GM23338 (cell line): ENCODE data around the gene MPO. TPM values are rescaled to one million over a fixed set of nuclear protein-coding genes. Genes with fewer than 3 reads are reported as not detected.

Experiments used
- ATAC-seq: fragments of 200-7000 bp; cut with Tn5 transposase; 3 replicates; pipeline ENCODE4 v1.9.1; 2020
- DNase-seq: peaks from one replicate; pipeline ENCODE4 v3.0.0-alpha.2; 2015; ENCODE audit warnings: low spot score
- H2AFZ ChIP-seq: fragments of 200-600 bp; sonication (generic); 2 replicates; pipeline ENCODE4 v1.8.0; 2016; ENCODE audit warnings: antibody characterized with exemption, mild to moderate bottlenecking, moderate library complexity
- H3F3A ChIP-seq: fragments of 200-600 bp; sonication (generic); replicated peaks from 2 replicates; pipeline ENCODE4 v1.8.0; 2017; ENCODE audit warnings: antibody characterized with exemption, mixed run types, low read depth
- H3K27ac ChIP-seq: fragments of 200-600 bp; sonication (generic); 2 replicates; pipeline ENCODE4 v1.6.1; 2016; ENCODE audit warnings: low read depth
- H3K27me3 ChIP-seq: fragments of 200-600 bp; sonication (generic); 2 replicates; pipeline ENCODE4 v1.8.0; 2016; ENCODE audit warnings: mild to moderate bottlenecking, mixed run types, moderate library complexity; ENCODE audit not compliant: insufficient read depth
- H3K36me3 ChIP-seq: fragments of 200-600 bp; sonication (generic); 2 replicates; pipeline ENCODE4 v1.8.0; 2016; ENCODE audit warnings: mild to moderate bottlenecking; ENCODE audit not compliant: insufficient read depth
- H3K4me1 ChIP-seq: fragments of 200-600 bp; sonication (generic); 2 replicates; pipeline ENCODE4 v1.8.0; 2016; ENCODE audit warnings: mild to moderate bottlenecking, moderate library complexity; ENCODE audit not compliant: insufficient read depth
- H3K4me2 ChIP-seq: fragments of 200-600 bp; sonication (generic); 2 replicates; pipeline ENCODE4 v1.7.1; 2017; ENCODE audit warnings: mixed run types
- H3K4me3 ChIP-seq: fragments of 200-600 bp; sonication (generic); 2 replicates; pipeline ENCODE4 v1.6.1; 2016; ENCODE audit warnings: mixed run types
- H3K79me2 ChIP-seq: fragments of 200-600 bp; sonication (generic); replicated peaks from 2 replicates; pipeline ENCODE4 v1.8.0; 2017; ENCODE audit warnings: mild to moderate bottlenecking; ENCODE audit not compliant: insufficient read depth
- H3K9me2 ChIP-seq: fragments of 200-600 bp; sonication (generic); 2 replicates; pipeline ENCODE4 v1.8.0; 2017; ENCODE audit not compliant: insufficient read depth
- H4K20me1 ChIP-seq: fragments of 200-600 bp; sonication (generic); replicated peaks from 2 replicates; pipeline ENCODE4 v1.8.0; 2017; ENCODE audit warnings: mild to moderate bottlenecking; ENCODE audit not compliant: insufficient read depth
- H3K27ac Mint-ChIP-seq: 2 replicates; pipeline ENCODE4 v1.8.0; 2020; ENCODE audit warnings: inconsistent platforms, mild to moderate bottlenecking, moderate library complexity, mixed read lengths
- H3K27me3 Mint-ChIP-seq: 3 replicates; pipeline ENCODE4 v1.8.0; 2022; ENCODE audit warnings: low read depth, mild to moderate bottlenecking, moderate library complexity, mixed read lengths, inconsistent platforms; ENCODE audit not compliant: insufficient read depth, poor library complexity
- H3K36me3 Mint-ChIP-seq: 3 replicates; pipeline ENCODE4 v1.8.0; 2021; ENCODE audit warnings: low read depth, mild to moderate bottlenecking, inconsistent platforms, moderate library complexity, mixed read lengths
- H3K4me1 Mint-ChIP-seq: 3 replicates; pipeline ENCODE4 v1.8.0; 2020; ENCODE audit warnings: mild to moderate bottlenecking, inconsistent platforms, mixed read lengths
- H3K4me3 Mint-ChIP-seq: 3 replicates; pipeline ENCODE4 v1.8.0; 2021; ENCODE audit warnings: moderate library complexity, mild to moderate bottlenecking, inconsistent platforms, mixed read lengths
- H3K9me3 Mint-ChIP-seq: 3 replicates; pipeline ENCODE4 v1.8.0; 2020; ENCODE audit warnings: moderate library complexity, mild to moderate bottlenecking, inconsistent platforms, mixed read lengths
- CREB1 ChIP-seq: fragments of 250-450 bp; sonication (Bioruptor Pico); IDR thresholded peaks from 2 replicates; pipeline ENCODE4 v1.5.0; 2020; ENCODE audit warnings: low read depth, mild to moderate bottlenecking, moderate library complexity
- ETS1 ChIP-seq: IDR thresholded peaks from 2 replicates; pipeline ENCODE4 v1.6.1; 2016; ENCODE audit warnings: antibody characterized with exemption
- EZH2 ChIP-seq: fragments of 200-600 bp; sonication (generic); IDR thresholded peaks from one replicate; pipeline ENCODE4 v1.8.0; 2017; ENCODE audit warnings: antibody characterized with exemption, mild to moderate bottlenecking, low read depth; ENCODE audit not compliant: unreplicated experiment
- EZH2phosphoT487 ChIP-seq: fragments of 200-600 bp; sonication (generic); IDR thresholded peaks from one replicate; pipeline ENCODE4 v1.8.1; 2018; ENCODE audit warnings: antibody characterized with exemption; ENCODE audit not compliant: unreplicated experiment
- JUNB ChIP-seq: IDR thresholded peaks from one replicate; pipeline ENCODE4 v1.6.1; 2016; ENCODE audit warnings: antibody characterized with exemption; ENCODE audit not compliant: unreplicated experiment
- POLR2AphosphoS5 ChIP-seq: IDR thresholded peaks from 2 replicates; pipeline ENCODE4 v1.6.1; 2016; ENCODE audit warnings: antibody characterized with exemption, low read depth
- STAT1 ChIP-seq: IDR thresholded peaks from one replicate; pipeline ENCODE4 v1.6.1; 2016; ENCODE audit warnings: antibody characterized with exemption; ENCODE audit not compliant: unreplicated experiment
- ZNF114 ChIP-seq: fragments of 250-450 bp; sonication (Bioruptor Pico); IDR thresholded peaks from 2 replicates; pipeline ENCODE4 v1.5.0; 2020; ENCODE audit warnings: mild to moderate bottlenecking, moderate library complexity
- polyA plus RNA-seq: library from polyadenylated mRNA; unstranded; fragments of >200 nt; fragmentation: Nextera tagmentation; extraction: Ambion mirVana; gene quantifications from 2 replicates; pipeline ENCODE4 v1.2.1, GENCODE V29; 2016
- total RNA-seq: library from RNA; depleted of rRNA; stranded (reverse); fragments of >200 nt; shearing (Covaris generic); gene quantifications from 2 replicates; pipeline ENCODE4 v1.2.3, GENCODE V29; 2014
- TF ChIP-seq, protein P1 (sequence below): fragments of 250-450 bp; sonication (Bioruptor Pico); IDR thresholded peaks from 2 replicates; pipeline ENCODE4 v1.5.0; 2020; ENCODE audit warnings: mild to moderate bottlenecking, moderate library complexity

The MPO gene
- total and polyA plus RNA-seq, 2 experiments from 2014 or later = 0.08 TPM; not detected in 1

DNA sequence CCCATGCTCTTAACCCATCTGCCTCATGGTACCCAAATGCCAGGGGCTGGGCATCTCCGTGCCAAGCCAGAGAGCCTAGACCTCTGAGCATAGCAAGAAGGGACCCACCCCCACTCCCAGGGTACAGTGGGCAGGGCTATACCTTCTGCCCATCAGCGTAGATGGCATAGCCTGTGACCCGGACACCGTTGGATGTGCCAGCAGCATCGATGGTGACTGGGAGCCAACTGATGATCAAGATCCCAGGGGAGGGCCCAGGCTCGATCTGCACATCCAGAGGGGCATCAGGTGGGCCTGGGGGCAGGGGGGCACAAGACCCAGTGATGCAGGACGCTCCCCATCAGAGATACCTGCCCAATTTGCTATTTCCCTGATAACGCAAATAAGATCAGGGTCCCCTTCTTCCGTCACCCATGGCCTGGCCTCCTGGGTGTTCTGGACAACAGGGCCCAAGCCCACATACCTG is 30.7 kb upstream of the MPO start (continued):
- TF ChIP-seq, protein P1, sequence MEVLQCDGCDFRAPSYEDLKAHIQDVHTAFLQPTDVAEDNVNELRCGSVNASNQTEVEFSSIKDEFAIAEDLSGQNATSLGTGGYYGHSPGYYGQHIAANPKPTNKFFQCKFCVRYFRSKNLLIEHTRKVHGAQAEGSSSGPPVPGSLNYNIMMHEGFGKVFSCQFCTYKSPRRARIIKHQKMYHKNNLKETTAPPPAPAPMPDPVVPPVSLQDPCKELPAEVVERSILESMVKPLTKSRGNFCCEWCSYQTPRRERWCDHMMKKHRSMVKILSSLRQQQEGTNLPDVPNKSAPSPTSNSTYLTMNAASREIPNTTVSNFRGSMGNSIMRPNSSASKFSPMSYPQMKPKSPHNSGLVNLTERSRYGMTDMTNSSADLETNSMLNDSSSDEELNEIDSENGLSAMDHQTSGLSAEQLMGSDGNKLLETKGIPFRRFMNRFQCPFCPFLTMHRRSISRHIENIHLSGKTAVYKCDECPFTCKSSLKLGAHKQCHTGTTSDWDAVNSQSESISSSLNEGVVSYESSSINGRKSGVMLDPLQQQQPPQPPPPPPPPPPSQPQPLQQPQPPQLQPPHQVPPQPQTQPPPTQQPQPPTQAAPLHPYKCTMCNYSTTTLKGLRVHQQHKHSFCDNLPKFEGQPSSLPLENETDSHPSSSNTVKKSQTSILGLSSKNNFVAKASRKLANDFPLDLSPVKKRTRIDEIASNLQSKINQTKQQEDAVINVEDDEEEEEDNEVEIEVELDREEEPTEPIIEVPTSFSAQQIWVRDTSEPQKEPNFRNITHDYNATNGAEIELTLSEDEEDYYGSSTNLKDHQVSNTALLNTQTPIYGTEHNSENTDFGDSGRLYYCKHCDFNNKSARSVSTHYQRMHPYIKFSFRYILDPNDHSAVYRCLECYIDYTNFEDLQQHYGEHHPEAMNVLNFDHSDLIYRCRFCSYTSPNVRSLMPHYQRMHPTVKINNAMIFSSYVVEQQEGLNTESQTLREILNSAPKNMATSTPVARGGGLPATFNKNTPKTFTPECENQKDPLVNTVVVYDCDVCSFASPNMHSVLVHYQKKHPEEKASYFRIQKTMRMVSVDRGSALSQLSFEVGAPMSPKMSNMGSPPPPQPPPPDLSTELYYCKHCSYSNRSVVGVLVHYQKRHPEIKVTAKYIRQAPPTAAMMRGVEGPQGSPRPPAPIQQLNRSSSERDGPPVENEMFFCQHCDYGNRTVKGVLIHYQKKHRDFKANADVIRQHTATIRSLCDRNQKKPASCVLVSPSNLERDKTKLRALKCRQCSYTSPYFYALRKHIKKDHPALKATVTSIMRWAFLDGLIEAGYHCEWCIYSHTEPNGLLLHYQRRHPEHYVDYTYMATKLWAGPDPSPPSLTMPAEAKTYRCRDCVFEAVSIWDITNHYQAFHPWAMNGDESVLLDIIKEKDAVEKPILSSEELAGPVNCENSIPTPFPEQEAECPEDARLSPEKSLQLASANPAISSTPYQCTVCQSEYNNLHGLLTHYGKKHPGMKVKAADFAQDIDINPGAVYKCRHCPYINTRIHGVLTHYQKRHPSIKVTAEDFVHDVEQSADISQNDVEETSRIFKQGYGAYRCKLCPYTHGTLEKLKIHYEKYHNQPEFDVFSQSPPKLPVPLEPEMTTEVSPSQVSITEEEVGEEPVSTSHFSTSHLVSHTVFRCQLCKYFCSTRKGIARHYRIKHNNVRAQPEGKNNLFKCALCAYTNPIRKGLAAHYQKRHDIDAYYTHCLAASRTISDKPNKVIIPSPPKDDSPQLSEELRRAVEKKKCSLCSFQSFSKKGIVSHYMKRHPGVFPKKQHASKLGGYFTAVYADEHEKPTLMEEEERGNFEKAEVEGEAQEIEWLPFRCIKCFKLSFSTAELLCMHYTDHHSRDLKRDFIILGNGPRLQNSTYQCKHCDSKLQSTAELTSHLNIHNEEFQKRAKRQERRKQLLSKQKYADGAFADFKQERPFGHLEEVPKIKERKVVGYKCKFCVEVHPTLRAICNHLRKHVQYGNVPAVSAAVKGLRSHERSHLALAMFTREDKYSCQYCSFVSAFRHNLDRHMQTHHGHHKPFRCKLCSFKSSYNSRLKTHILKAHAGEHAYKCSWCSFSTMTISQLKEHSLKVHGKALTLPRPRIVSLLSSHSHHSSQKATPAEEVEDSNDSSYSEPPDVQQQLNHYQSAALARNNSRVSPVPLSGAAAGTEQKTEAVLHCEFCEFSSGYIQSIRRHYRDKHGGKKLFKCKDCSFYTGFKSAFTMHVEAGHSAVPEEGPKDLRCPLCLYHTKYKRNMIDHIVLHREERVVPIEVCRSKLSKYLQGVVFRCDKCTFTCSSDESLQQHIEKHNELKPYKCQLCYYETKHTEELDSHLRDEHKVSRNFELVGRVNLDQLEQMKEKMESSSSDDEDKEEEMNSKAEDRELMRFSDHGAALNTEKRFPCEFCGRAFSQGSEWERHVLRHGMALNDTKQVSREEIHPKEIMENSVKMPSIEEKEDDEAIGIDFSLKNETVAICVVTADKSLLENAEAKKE (CRISPR knock-in tag) = no peak
- TF ChIP-seq EZH2 (no peak), STAT1 (no peak), CREB1 (no peak), POLR2AphosphoS5 (no peak), EZH2phosphoT487 (no peak), JUNB (no peak)

GRCh38 chr17:58310511-58311428 is 30.0 kb upstream of the MPO start:
- no peak for DNase-seq
- TF ChIP-seq POLR2AphosphoS5 = no peak
- no peak for TF ChIP-seq ZNF114
- TF ChIP-seq ETS1 = no peak

More at GRCh38 chr17:58310511-58311428, 30.0 kb upstream of the MPO start:
- Mint-ChIP-seq H3K27ac (no peak overlapping the region), H3K4me3 (no peak overlapping the region), H3K9me3 (no peaks in the 10 kb centered on the region), H3K36me3 (no peaks in the 10 kb centered on the region), H3K27me3 (peaks cover 3% of the 10 kb centered on the region), H3K4me1 (peaks cover 21% of the 10 kb centered on the region)
- Histone ChIP-seq H3K9me2 (no peaks in the 10 kb centered on the region), H3F3A (no peaks in the 10 kb centered on the region), H3K4me1 (no peaks in the 10 kb centered on the region; the same call in 1 of the 2 replicates), H4K20me1 (no peaks in the 10 kb centered on the region), H2AFZ (no peak overlapping the region), H3K4me3 (no peak overlapping the region), H3K79me2 (no peaks in the 10 kb centered on the region), H3K27ac (no peak overlapping the region), H3K36me3 (no peaks in the 10 kb centered on the region), H3K4me2 (no peak overlapping the region), H3K27me3 (no peaks in the 10 kb centered on the region)
- no peak for ATAC-seq
